Central memory CD8-positive, alpha-beta T cell (primary cell): Measurements from ENCODE around the gene COX7A2L.
A peak's percentile ranks its signal among the peaks of the same experiment; 100 is the strongest.

Experiments
- ATAC-seq: fragments of 150-1000 bp; cut with Tn5 transposase; replicated peaks from 2 replicates; pipeline ENCODE4 v1.10.0; 2022; ENCODE audit warnings: mild to moderate bottlenecking, moderate FRiP score, moderate number of reproducible peaks; ENCODE audit not compliant: poor library complexity, severe bottlenecking; ENCODE audit errors: extremely low read depth
- DNase-seq, 2 donors: peaks; one replicate each; pipeline ENCODE4 v3.0.0; 2021; ENCODE audit warnings: low spot score in 2 of 2
- H3K27ac Mint-ChIP-seq: one replicate; pipeline ENCODE4 v1.8.0; 2022; ENCODE audit warnings: low read depth, mild to moderate bottlenecking, moderate library complexity, mixed read lengths
- H3K27me3 Mint-ChIP-seq: one replicate; pipeline ENCODE4 v1.8.0; 2022; ENCODE audit warnings: mixed read lengths
- H3K36me3 Mint-ChIP-seq: one replicate; pipeline ENCODE4 v1.8.0; 2022; ENCODE audit warnings: mild to moderate bottlenecking, moderate library complexity, mixed read lengths; ENCODE audit not compliant: insufficient read depth
- H3K4me1 Mint-ChIP-seq: one replicate; pipeline ENCODE4 v1.8.0; 2022; ENCODE audit warnings: mixed read lengths
- H3K4me3 Mint-ChIP-seq: one replicate; pipeline ENCODE4 v1.8.0; 2022; ENCODE audit warnings: mild to moderate bottlenecking, moderate library complexity, mixed read lengths
- H3K9me3 Mint-ChIP-seq: one replicate; pipeline ENCODE4 v1.8.0; 2022; ENCODE audit warnings: mixed read lengths

COX7A2L gene

GRCh38 chr2:42316910-42317309 lies 44.1 kb downstream of the COX7A2L start:
- no peaks in the 10 kb centered on the region for H3K9me3 Mint-ChIP-seq
- no peaks in the 10 kb centered on the region for H3K27me3 Mint-ChIP-seq
- H3K4me1 Mint-ChIP-seq, result peaks cover 16% of the 10 kb centered on the region
- peaks cover 47% of the 10 kb centered on the region for H3K36me3 Mint-ChIP-seq
- H3K27ac Mint-ChIP-seq, result peak overlapping the region; percentile 51
- no peak for ATAC-seq
- H3K4me3 Mint-ChIP-seq, result no peak overlapping the region
- DNase-seq, result no peak

GRCh38 chr2:42315844-42316470 lies 45.1 kb downstream of the COX7A2L start:
- peaks cover 43% of the 10 kb centered on the region for H3K36me3 Mint-ChIP-seq
- no peaks in the 10 kb centered on the region for H3K9me3 Mint-ChIP-seq
- no peak for DNase-seq
- no peak for ATAC-seq
- H3K27ac Mint-ChIP-seq, result no peak overlapping the region
- peaks cover 11% of the 10 kb centered on the region for H3K4me1 Mint-ChIP-seq
- no peaks in the 10 kb centered on the region for H3K27me3 Mint-ChIP-seq
- H3K4me3 Mint-ChIP-seq, result no peak overlapping the region

- Mint-ChIP-seq H3K4me1 (peaks cover 10% of the 10 kb centered on the region), H3K27me3 (no peaks in the 10 kb centered on the region), H3K36me3 (peaks cover 38% of the 10 kb centered on the region), H3K27ac (no peak overlapping the region), H3K4me3 (no peak overlapping the region), H3K9me3 (no peaks in the 10 kb centered on the region)
- DNase-seq, result no peak
- no peak for ATAC-seq
Observed at GRCh38 chr2:42314892-42315468, 46.0 kb downstream of the COX7A2L start.

GRCh38 chr2:42312106-42312505 lies 48.9 kb downstream of the COX7A2L start:
- Mint-ChIP-seq H3K27ac (no peak overlapping the region), H3K9me3 (no peaks in the 10 kb centered on the region), H3K4me3 (no peak overlapping the region), H3K4me1 (peaks cover 18% of the 10 kb centered on the region), H3K27me3 (no peaks in the 10 kb centered on the region), H3K36me3 (peaks cover 34% of the 10 kb centered on the region)
- no peak for ATAC-seq
- DNase-seq, result no peak

- peak overlapping the region; percentile 46 for H3K27ac Mint-ChIP-seq
- no peak for DNase-seq
- H3K9me3 Mint-ChIP-seq, result no peaks in the 10 kb centered on the region
- H3K4me3 Mint-ChIP-seq, result no peak overlapping the region
- no peak for ATAC-seq
- peaks cover 27% of the 10 kb centered on the region for H3K4me1 Mint-ChIP-seq
- H3K36me3 Mint-ChIP-seq, result peaks cover 37% of the 10 kb centered on the region
- no peaks in the 10 kb centered on the region for H3K27me3 Mint-ChIP-seq
Observed at GRCh38 chr2:42310007-42310515, 51.0 kb downstream of the COX7A2L start.

- H3K27ac Mint-ChIP-seq, result no peak overlapping the region
- H3K4me1 Mint-ChIP-seq, result peaks cover 21% of the 10 kb centered on the region
- no peaks in the 10 kb centered on the region for H3K9me3 Mint-ChIP-seq
- no peak for ATAC-seq
- no peaks in the 10 kb centered on the region for H3K27me3 Mint-ChIP-seq
- H3K4me3 Mint-ChIP-seq, result no peak overlapping the region
- DNase-seq, result no peak
- peaks cover 38% of the 10 kb centered on the region for H3K36me3 Mint-ChIP-seq
Observed at GRCh38 chr2:42309366-42309765, 51.7 kb downstream of the COX7A2L start.

GRCh38 chr2:42307180-42307579 lies 53.8 kb downstream of the COX7A2L start:
- Mint-ChIP-seq H3K9me3 (no peaks in the 10 kb centered on the region), H3K36me3 (peaks cover 48% of the 10 kb centered on the region)

GRCh38 chr2:42304059-42304713 lies 56.8 kb downstream of the COX7A2L start:
- Mint-ChIP-seq H3K27ac (no peak overlapping the region), H3K4me1 (peaks cover 22% of the 10 kb centered on the region), H3K4me3 (no peak overlapping the region), H3K36me3 (peaks cover 62% of the 10 kb centered on the region), H3K9me3 (no peaks in the 10 kb centered on the region), H3K27me3 (no peaks in the 10 kb centered on the region)
- DNase-seq (no peak), ATAC-seq (no peak)

More at GRCh38 chr2:42307180-42307579, 53.8 kb downstream of the COX7A2L start:
- ATAC-seq (no peak), DNase-seq (no peak)
- H3K27me3 Mint-ChIP-seq, result no peaks in the 10 kb centered on the region
- H3K27ac Mint-ChIP-seq, result no peak overlapping the region
- peaks cover 24% of the 10 kb centered on the region for H3K4me1 Mint-ChIP-seq
- no peak overlapping the region for H3K4me3 Mint-ChIP-seq

GRCh38 chr2:42303252-42303651 lies 57.8 kb downstream of the COX7A2L start:
- Mint-ChIP-seq H3K4me1 (peaks cover 30% of the 10 kb centered on the region), H3K27me3 (no peaks in the 10 kb centered on the region), H3K4me3 (no peak overlapping the region), H3K9me3 (no peaks in the 10 kb centered on the region), H3K36me3 (peaks cover 62% of the 10 kb centered on the region), H3K27ac (no peak overlapping the region)
- ATAC-seq, result no peak
- DNase-seq, result no peak

- peaks cover 42% of the 10 kb centered on the region for H3K4me1 Mint-ChIP-seq
- no peaks in the 10 kb centered on the region for H3K9me3 Mint-ChIP-seq
Observed at GRCh38 chr2:42300527-42300926, 60.5 kb downstream of the COX7A2L start.

More at GRCh38 chr2:42300527-42300926, 60.5 kb downstream of the COX7A2L start:
- DNase-seq (no peak), ATAC-seq (no peak)
- no peaks in the 10 kb centered on the region for H3K27me3 Mint-ChIP-seq
- peaks cover 51% of the 10 kb centered on the region for H3K36me3 Mint-ChIP-seq
- H3K4me3 Mint-ChIP-seq, result no peak overlapping the region
- no peak overlapping the region for H3K27ac Mint-ChIP-seq
